ENCODE results near the gene CBX1. TPM values are rescaled to one million over a fixed set of nuclear protein-coding genes. Genes with fewer than 3 reads are reported as not detected.

CBX1 gene
- total RNA-seq, 1 donor from 2014 or later = 49.5 TPM

- POLR2A ChIA-PET = interaction anchor here (1.5 to 4.2 kb wide), 2 partner anchors 11 to 17 kb away, joined by 4 to 24 read pairs; no protein-coding TSS in a partner anchor
- no peak for TF ChIP-seq CTCF (IDR thresholded peaks at IDR 0.05)
- no peak for DNase-seq
- intact Hi-C loops (cut with micrococcal nuclease) = no loop called here
- no peaks in the 10 kb centered on the region for H3K9me3 Mint-ChIP-seq
- H3K27ac Mint-ChIP-seq = no peak overlapping the region
- H3K27me3 Mint-ChIP-seq = no peaks in the 10 kb centered on the region
- CTCF ChIA-PET = interaction anchor here (0.9 to 3.1 kb wide), 7 partner anchors 11 to 145 kb away, joined by 3 to 16 read pairs (median 3); no protein-coding TSS in a partner anchor
- no peaks in the 10 kb centered on the region for H3K4me1 Mint-ChIP-seq
- no peak overlapping the region for H3K4me3 Mint-ChIP-seq
- peaks cover 76% of the 10 kb centered on the region for H3K36me3 Mint-ChIP-seq (ENCODE audit: low read depth)
- no peak for ATAC-seq (ENCODE audit: low read depth)
Measured at GRCh38 chr17:48123776-48124388, 22.6 kb upstream of the CBX1 start.

- POLR2A ChIA-PET = interaction anchor here (1.2 to 4.2 kb wide), 3 partner anchors 11 to 16 kb away, joined by 3 to 24 read pairs (median 4); partner anchors contain the start of gene SNX11
- no peak for ATAC-seq (ENCODE audit: low read depth)
- no peaks in the 10 kb centered on the region for H3K9me3 Mint-ChIP-seq
- no peak overlapping the region for H3K27ac Mint-ChIP-seq
- H3K4me1 Mint-ChIP-seq = no peaks in the 10 kb centered on the region
- H3K36me3 Mint-ChIP-seq (ENCODE audit: low read depth) = peaks cover 84% of the 10 kb centered on the region
- TF ChIP-seq CTCF (IDR thresholded peaks at IDR 0.05) = no peak
- intact Hi-C loops (cut with micrococcal nuclease) = no loop called here
- no peak overlapping the region for H3K4me3 Mint-ChIP-seq
- no peak for DNase-seq
- no peaks in the 10 kb centered on the region for H3K27me3 Mint-ChIP-seq
- CTCF ChIA-PET = interaction anchor here (1.4 to 3.1 kb wide), 5 partner anchors 10 to 97 kb away, joined by 4 to 16 read pairs (median 6); no protein-coding TSS in a partner anchor
Measured at GRCh38 chr17:48123111-48123510, 21.8 kb upstream of the CBX1 start.

- CTCF ChIA-PET = interaction anchor here (1.4 to 3.1 kb wide), 4 partner anchors 10 to 96 kb away, joined by 4 to 16 read pairs (median 6); no protein-coding TSS in a partner anchor
- intact Hi-C loops (cut with micrococcal nuclease) = no loop called here
- Mint-ChIP-seq H3K27me3 (no peaks in the 10 kb centered on the region), H3K9me3 (no peaks in the 10 kb centered on the region), H3K4me1 (no peaks in the 10 kb centered on the region), H3K27ac (no peak overlapping the region), H3K36me3 (ENCODE audit: low read depth) (peaks cover 88% of the 10 kb centered on the region), H3K4me3 (no peak overlapping the region)
- POLR2A ChIA-PET = interaction anchor here (1.2 to 4.2 kb wide), 3 partner anchors 10 to 16 kb away, joined by 3 to 24 read pairs (median 4); partner anchors contain the start of gene SNX11
- no peak for ATAC-seq (ENCODE audit: low read depth)
- no peak for TF ChIP-seq CTCF (IDR thresholded peaks at IDR 0.05)
- DNase-seq = no peak
Measured at GRCh38 chr17:48122665-48123045, 21.4 kb upstream of the CBX1 start.

GRCh38 chr17:48121923-48122664 is 20.8 kb upstream of the CBX1 start:
- Mint-ChIP-seq H3K36me3 (ENCODE audit: low read depth) (peaks cover 87% of the 10 kb centered on the region), H3K4me1 (no peaks in the 10 kb centered on the region), H3K9me3 (no peaks in the 10 kb centered on the region), H3K27ac (no peak overlapping the region), H3K27me3 (no peaks in the 10 kb centered on the region), H3K4me3 (no peak overlapping the region)
- ChIA-PET POLR2A (interaction anchor here (1.2 to 4.2 kb wide), 3 partner anchors 10 to 15 kb away, joined by 3 to 24 read pairs (median 4); partner anchors contain the start of gene SNX11), CTCF (interaction anchor here (1.4 to 1.6 kb wide), 2 partner anchors 11 to 24 kb away, joined by 4 to 6 read pairs; no protein-coding TSS in a partner anchor)
- intact Hi-C loops (cut with micrococcal nuclease) = no loop called here
- no peak for TF ChIP-seq CTCF (IDR thresholded peaks at IDR 0.05)
- ATAC-seq (ENCODE audit: low read depth) (no peak), DNase-seq (no peak)
